H1 (cell line): ENCODE results near the gene GRID1. TPM values are rescaled to one million over a fixed set of nuclear protein-coding genes. Genes with fewer than 3 reads are reported as not detected.

Experiments
- CTCF ChIA-PET: fragments of 300-600 bp; sonication (Branson Sonifier 250); formaldehyde crosslinking; loops from one replicate; lab custom pipeline; 2021; ENCODE audit not compliant: partially characterized antibody; lab: Charles Lee
- POLR2A ChIA-PET: fragments of 300-600 bp; sonication (Branson Sonifier 250); formaldehyde crosslinking; loops from one replicate; lab custom pipeline; 2021; ENCODE audit warnings: inconsistent platforms; ENCODE audit not compliant: partially characterized antibody; lab: Charles Lee
- DNase-seq, 2 experiments: peaks; one replicate each; pipeline versions ENCODE4 v3.0.0 to v3.0.0-alpha.2; 2010 to 2022; ENCODE audit warnings: low spot score in 2 of 2, low read depth in 1 of 2, mixed read lengths in 1 of 2
- FAIRE-seq: peaks from 2 replicates; lab custom pipeline; 2011; peaks lifted over from hg19 to GRCh38; lab: Jason Lieb, UNC
- H2AFZ ChIP-seq: 2 replicates; pipeline ENCODE4 v1.8.1; 2012; ENCODE audit warnings: low read length, inconsistent platforms
- H2AK5ac ChIP-seq: 2 replicates; pipeline ENCODE4 v1.6.1; 2013; ENCODE audit warnings: low read depth, low read length
- H2BK120ac ChIP-seq: replicated peaks from 2 replicates; pipeline ENCODE3; 2013; ENCODE audit warnings: low read depth, low read length, inconsistent platforms
- H2BK12ac ChIP-seq: 2 replicates; pipeline ENCODE4 v1.6.1; 2013; ENCODE audit warnings: low read depth, low read length
- H2BK15ac ChIP-seq: 2 replicates; pipeline ENCODE4 v1.6.1; 2013; ENCODE audit warnings: low read length
- H2BK20ac ChIP-seq: 2 replicates; pipeline ENCODE4 v1.6.1; 2013; ENCODE audit warnings: low read length
- H2BK5ac ChIP-seq: 2 replicates; pipeline ENCODE4 v1.6.1; 2013; ENCODE audit warnings: low read depth, low read length
- H3K14ac ChIP-seq: 2 replicates; pipeline ENCODE4 v1.6.1; 2013; ENCODE audit warnings: inconsistent platforms; ENCODE audit not compliant: insufficient read length
- H3K18ac ChIP-seq: 2 replicates; pipeline ENCODE4 v1.6.1; 2013; ENCODE audit warnings: low read length; ENCODE audit errors: extremely low read depth
- H3K23ac ChIP-seq: 2 replicates; pipeline ENCODE4 v1.6.1; 2013; ENCODE audit warnings: inconsistent platforms; ENCODE audit not compliant: insufficient read length
- H3K23me2 ChIP-seq: 2 replicates; pipeline ENCODE4 v1.6.1; 2013; ENCODE audit warnings: low read depth, low read length
- H3K27ac ChIP-seq: 2 replicates; pipeline ENCODE4 v1.6.1; 2011; ENCODE audit warnings: low read depth, low read length, inconsistent platforms
- H3K27me3 ChIP-seq, 4 experiments: replicated peaks in 1 of 4; 1 replicate in 1 of 4; 2 replicates in 3 of 4; pipeline versions ENCODE4 v1.6.1 to v1.8.1; 2011 to 2013; ENCODE audit warnings: low read length in 3 of 4, mild to moderate bottlenecking in 3 of 4, inconsistent platforms in 2 of 4, mixed read lengths in 2 of 4, moderate library complexity in 1 of 4; ENCODE audit not compliant: control insufficient read depth in 3 of 4, insufficient read depth in 3 of 4; ENCODE audit errors: extremely low read depth in 1 of 4
- H3K36me3 ChIP-seq, 4 experiments: 2 replicates each; pipeline versions ENCODE4 v1.6.1 to v1.8.1; 2011 to 2013; ENCODE audit warnings: mild to moderate bottlenecking in 4 of 4, low read length in 3 of 4, moderate library complexity in 2 of 4, control low read depth in 1 of 4, inconsistent platforms in 1 of 4; ENCODE audit not compliant: insufficient read depth in 4 of 4, control insufficient read depth in 2 of 4
- H3K4ac ChIP-seq: replicated peaks from 2 replicates; pipeline ENCODE3; 2013; ENCODE audit warnings: low read length, low read depth, mixed read lengths, inconsistent platforms; ENCODE audit not compliant: insufficient read length
- H3K4me1 ChIP-seq, 4 experiments: replicated peaks in 1 of 4; 1 replicate in 1 of 4; 2 replicates in 3 of 4; pipeline versions ENCODE4 v1.6.1 to v1.8.1; 2011 to 2013; ENCODE audit warnings: low read length in 3 of 4, inconsistent platforms in 2 of 4, mixed read lengths in 1 of 4; ENCODE audit not compliant: insufficient read depth in 4 of 4, control insufficient read depth in 3 of 4
- H3K4me2 ChIP-seq, 2 experiments: 2 replicates each; pipeline versions ENCODE4 v1.6.1 to v1.8.1; 2011 to 2013; ENCODE audit warnings: low read depth in 2 of 2, low read length in 2 of 2, control low read depth in 1 of 2, inconsistent platforms in 1 of 2, mild to moderate bottlenecking in 1 of 2; ENCODE audit not compliant: insufficient read depth in 1 of 2
- H3K4me3 ChIP-seq, 4 experiments: fragments of 200-600, 300-600 bp in 1 of 4; sonication (generic), shearing (Covaris generic), sonication (Bioruptor Twin) in 1 of 4; 2 replicates each; pipeline versions ENCODE4 v1.5.1 to v1.8.1; 2011 to 2016; ENCODE audit warnings: low read length in 4 of 4, low read depth in 3 of 4, control low read depth in 2 of 4, inconsistent platforms in 2 of 4, mild to moderate bottlenecking in 2 of 4, mixed read lengths in 1 of 4, moderate library complexity in 1 of 4; ENCODE audit not compliant: insufficient read depth in 2 of 4; ENCODE audit errors: extremely low read depth in 1 of 4
- H3K56ac ChIP-seq: replicated peaks from 2 replicates; pipeline ENCODE3; 2013; ENCODE audit warnings: low read depth, mild to moderate bottlenecking, mixed read lengths, low read length, inconsistent platforms; ENCODE audit not compliant: insufficient read length
- H3K79me1 ChIP-seq: 2 replicates; pipeline ENCODE4 v1.6.1; 2013; ENCODE audit warnings: low read depth, low read length, control low read depth
- H3K79me2 ChIP-seq, 2 experiments: 2 replicates each; pipeline versions ENCODE4 v1.6.1 to v1.8.1; 2012 to 2013; ENCODE audit warnings: low read length in 2 of 2, mild to moderate bottlenecking in 2 of 2, inconsistent platforms in 1 of 2; ENCODE audit not compliant: insufficient read depth in 2 of 2, control insufficient read depth in 1 of 2
- H3K9ac ChIP-seq, 4 experiments: replicated peaks in 1 of 4; 1 replicate in 1 of 4; 2 replicates in 3 of 4; pipeline versions ENCODE4 v1.6.1 to v1.8.1; 2011 to 2013; ENCODE audit warnings: low read depth in 3 of 4, low read length in 3 of 4, control low read depth in 2 of 4, mild to moderate bottlenecking in 2 of 4, moderate library complexity in 2 of 4, inconsistent platforms in 1 of 4; ENCODE audit errors: extremely low read depth in 1 of 4
- H3K9me3 ChIP-seq, 2 experiments: 2 replicates each; pipeline versions ENCODE4 v1.6.1 to v1.8.1; 2012 to 2013; ENCODE audit warnings: mild to moderate bottlenecking in 2 of 2, moderate library complexity in 2 of 2, control low read depth in 1 of 2, inconsistent platforms in 1 of 2, low read depth in 1 of 2, low read length in 1 of 2, mixed read lengths in 1 of 2; ENCODE audit not compliant: insufficient read depth in 2 of 2
- H4K20me1 ChIP-seq, 2 experiments: replicated peaks in 1 of 2; 2 replicates each; pipeline versions ENCODE3 to v1.8.1; 2011 to 2013; ENCODE audit warnings: inconsistent platforms in 2 of 2, low read length in 2 of 2, mild to moderate bottlenecking in 1 of 2; ENCODE audit not compliant: insufficient read depth in 2 of 2, control insufficient read depth in 1 of 2
- H4K5ac ChIP-seq: 2 replicates; pipeline ENCODE4 v1.6.1; 2013; ENCODE audit warnings: low read length, low read depth, mixed read lengths, inconsistent platforms; ENCODE audit not compliant: insufficient read length
- H4K8ac ChIP-seq: 2 replicates; pipeline ENCODE4 v1.8.0; 2013; ENCODE audit warnings: mild to moderate bottlenecking, moderate library complexity, low read length, inconsistent platforms; ENCODE audit not compliant: insufficient read depth; ENCODE audit errors: extremely low read depth
- H4K91ac ChIP-seq: replicated peaks from 2 replicates; pipeline ENCODE3; 2013; ENCODE audit warnings: low read length, mixed read lengths, inconsistent platforms; ENCODE audit not compliant: insufficient read length
- CBX5 ChIP-seq: fragments of 300-800, 300-1000 bp; sonication (generic); IDR thresholded peaks from 2 replicates; pipeline ENCODE4 v1.7.1; 2016; ENCODE audit warnings: antibody characterized with exemption, low read length, low read depth
- CTBP2 ChIP-seq: IDR thresholded peaks from 2 replicates; pipeline ENCODE4 v1.7.0; 2011; ENCODE audit warnings: borderline replicate concordance, mild to moderate bottlenecking, moderate library complexity, mixed read lengths, low read length; ENCODE audit not compliant: insufficient read depth, insufficient read length
- CTCF ChIP-seq, 3 experiments: IDR thresholded peaks; 1 replicate in 2 of 3; 2 replicates in 1 of 3; pipeline versions ENCODE4 v1.5.1 to v1.6.1; 2011; ENCODE audit warnings: low read length in 3 of 3, mild to moderate bottlenecking in 3 of 3, inconsistent platforms in 2 of 3, low read depth in 1 of 3, moderate library complexity in 1 of 3; ENCODE audit not compliant: insufficient read depth in 1 of 3; ENCODE audit errors: control extremely low read depth in 1 of 3
- EGR1 ChIP-seq: IDR thresholded peaks from 2 replicates; pipeline ENCODE4 v1.6.1; 2011; ENCODE audit warnings: low read depth, low read length, borderline replicate concordance
- GTF2F1 ChIP-seq: IDR thresholded peaks from 2 replicates; pipeline ENCODE4 v1.6.1; 2012; ENCODE audit warnings: low read depth, low read length, improper control_type of control experiment, borderline replicate concordance
- JUN ChIP-seq: IDR thresholded peaks from 2 replicates; pipeline ENCODE4 v1.6.1; 2011; ENCODE audit warnings: low read depth, mild to moderate bottlenecking, improper control_type of control experiment, low read length
- KDM4A ChIP-seq: IDR thresholded peaks from one replicate; pipeline ENCODE4 v1.7.1; 2012; ENCODE audit warnings: low read depth, mild to moderate bottlenecking, moderate library complexity, low read length, inconsistent platforms; ENCODE audit not compliant: severe bottlenecking
- POLR2AphosphoS5 ChIP-seq: IDR thresholded peaks from 2 replicates; pipeline ENCODE4 v1.6.1; 2011; ENCODE audit warnings: low read depth, low read length
- RNF2 ChIP-seq: fragments of 200-900, 300-1000 bp; sonication (generic); IDR thresholded peaks from 2 replicates; pipeline ENCODE4 v1.7.1; 2016; ENCODE audit warnings: borderline replicate concordance, low read depth, mild to moderate bottlenecking, antibody characterized with exemption, low read length; ENCODE audit not compliant: poor library complexity, severe bottlenecking; ENCODE audit errors: missing control alignments
- RXRA ChIP-seq: IDR thresholded peaks from 2 replicates; pipeline ENCODE4 v1.6.1; 2011; ENCODE audit warnings: low read depth, mild to moderate bottlenecking, low read length, moderate library complexity; ENCODE audit not compliant: insufficient read depth
- SIRT6 ChIP-seq: IDR thresholded peaks from one replicate; pipeline ENCODE4 v1.7.1; 2012; ENCODE audit warnings: low read length, inconsistent platforms
- WGBS, 2 experiments: shearing (Covaris generic) in 1 of 2; methylation state at CpG; one replicate each; pipeline versions ENCODE4 v1.1.6 to v1.1.7; 2013 to 2015; ENCODE audit warnings: low lambda C conversion rate in 2 of 2, mixed read lengths in 2 of 2, inconsistent platforms in 1 of 2, low coverage in 1 of 2, missing lambda C conversion rate in 1 of 2; ENCODE audit not compliant: insufficient replicate concordance in 2 of 2, insufficient coverage in 1 of 2, insufficient read length in 1 of 2; ENCODE audit errors: extremely low coverage in 1 of 2, missing lambda C conversion rate in 1 of 2; 5-methylcytosine and 5-hydroxymethylcytosine counted together
- polyA plus RNA-seq, 7 experiments: library from polyadenylated mRNA; depleted of rRNA in 3 of 7; stranded (reverse) in 5 of 7; unstranded in 2 of 7; fragments of >200 nt in 5 of 7; fragments of 200-250 nt in 2 of 7; gene quantifications; 1 replicate in 5 of 7; 2 replicates in 1 of 7; 4 replicates in 1 of 7; pipeline versions ENCODE4 v1.2.1 to v1.2.3, GENCODE V29; 2011 to 2013; ENCODE audit warnings: missing spikeins in 2 of 7, mixed read lengths in 2 of 7
- total RNA-seq: library from RNA; stranded (reverse); fragmentation: NEBNext Ultra II Directional; extraction: Animal tissue kit (Norgen Biotek cat#: 25700); gene quantifications from 2 replicates; pipeline ENCODE4 v1.2.1, GENCODE V29; 2021

The GRID1 gene
- total and polyA plus RNA-seq, 2 of the 8 experiments (the other 6 are each of a cell fraction or from before 2014, with no cell fraction given), result 0.22 to 0.30 TPM

GRCh38 chr10:86393362-86393761, 26.8 kb upstream of the GRID1 start:
- Histone ChIP-seq H3K4me3 (no peak overlapping the region), H4K91ac (no peak overlapping the region), H3K79me2 (no peaks in the 10 kb centered on the region), H2BK15ac (no peak overlapping the region), H3K4me1 (peaks cover 0 to 5% (median 2%) of the 10 kb centered on the region in 4 experiments; a peak in 4 of 7 replicates), H3K18ac (no peak overlapping the region), H3K23me2 (peaks cover 9% of the 10 kb centered on the region; the same call in 1 of the 2 replicates), H4K8ac (no peak overlapping the region), H3K9ac (no peak overlapping the region), H3K4me2 (no peak overlapping the region), H3K23ac (no peak overlapping the region), H2BK12ac (no peak overlapping the region), H3K4ac (no peak overlapping the region), H3K9me3 (no peaks in the 10 kb centered on the region), H3K27me3 (peaks cover 0 to 15% (median 10%) of the 10 kb centered on the region in 4 experiments; a peak in 4 of 7 replicates), H3K27ac (no peak overlapping the region), H3K56ac (no peak overlapping the region), H3K14ac (no peak overlapping the region), H2AFZ (no peak overlapping the region), H4K5ac (no peak overlapping the region), H2BK20ac (no peak overlapping the region), H3K36me3 (no peaks in the 10 kb centered on the region), H2BK120ac (no peak overlapping the region), H3K79me1 (no peaks in the 10 kb centered on the region), H2BK5ac (no peak overlapping the region), H2AK5ac (no peak overlapping the region), H4K20me1 (peaks cover 0 to 2% of the 10 kb centered on the region in 2 experiments)
- FAIRE-seq (no peak), DNase-seq (peak in 1 of 2 experiments; percentile 24)
- CTCF ChIA-PET, result interaction anchor here (0.5 to 9.2 kb wide), 5 partner anchors 11 to 218 kb away, joined by 3 to 54 read pairs (median 4); no protein-coding TSS in a partner anchor
- POLR2A ChIA-PET, result no interaction called here
- 86% methylated on average over 9 of the region's 9 CpGs; no CpG with 5 or more reads in 1 of the 2 experiments for WGBS, 2 experiments
- TF ChIP-seq POLR2AphosphoS5 (no peak), RNF2 (no peak), GTF2F1 (no peak), RXRA (no peak), EGR1 (no peak), CBX5 (no peak), SIRT6 (no peak), KDM4A (no peak), CTCF (IDR thresholded peaks at IDR 0.05; ENCODE audit: control extremely low read depth in 1 of 3, insufficient read depth in 1 of 3, low read depth in 1 of 3, low read length in 3 of 3) (no peak), CTBP2 (no peak), JUN (no peak)
